ENCODE data around the gene KRTAP23-1. TPM values are rescaled to one million over a fixed set of nuclear protein-coding genes. Genes with fewer than 3 reads are reported as not detected.

KRTAP23-1 gene
- not detected in 2 replicates for total RNA-seq

GRCh38 chr21:30348506-30348905, at the start of gene KRTAP23-1:
TSS of gene KRTAP23-1 (minus strand) at chr21:30348606. CDS start at chr21:30348606, 0 bp downstream.

GRCh38 chr21:30395731-30396130, 47.3 kb upstream of the KRTAP23-1 start, which contains the start of gene KRTAP13-1:
TSS of gene KRTAP13-1 (plus strand) at chr21:30396031. CDS start at chr21:30396087, 56 bp downstream.

DNA sequence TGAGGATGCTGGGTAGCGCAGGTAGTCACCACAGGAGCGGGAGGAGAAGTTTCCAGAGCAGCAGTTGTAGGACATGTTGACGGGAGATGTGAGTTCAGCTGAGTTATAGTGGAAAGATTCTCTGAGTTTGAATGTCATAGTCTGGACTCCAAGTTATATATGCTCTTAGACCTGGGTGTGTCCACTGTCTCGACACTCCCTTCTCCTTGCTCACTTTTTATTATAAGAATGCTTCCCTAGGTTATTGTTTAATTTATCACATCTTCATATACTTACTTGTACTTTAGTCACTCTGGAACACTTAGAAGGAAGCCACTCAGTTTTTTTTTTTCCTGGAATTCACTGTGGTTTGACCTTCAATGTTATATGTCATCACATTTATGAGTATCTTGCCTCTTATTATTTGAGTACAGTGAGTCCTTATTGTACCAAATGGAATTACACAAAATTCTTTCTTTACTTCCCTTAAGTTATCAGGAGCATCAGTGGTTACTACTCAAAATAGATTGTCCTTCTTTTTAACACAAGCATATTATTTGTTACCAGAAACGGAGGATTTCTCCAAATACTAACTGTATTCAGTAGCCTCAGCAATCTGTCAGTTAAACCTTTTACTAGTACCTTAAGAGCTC, 23.8 kb upstream of the KRTAP23-1 start, which contains the start of gene KRTAP13-2:
Gene KRTAP13-2 (minus strand): TSS at position 133 of the 632 bp plus-strand sequence. CDS start 58 bp downstream, at position 75.

GRCh38 chr21:30337276-30337744, 11.1 kb downstream of the KRTAP23-1 start, which contains the start of gene KRTAP27-1:
TSS of gene KRTAP27-1 (minus strand) at chr21:30337694. CDS start at chr21:30337668, 26 bp downstream.

DNA sequence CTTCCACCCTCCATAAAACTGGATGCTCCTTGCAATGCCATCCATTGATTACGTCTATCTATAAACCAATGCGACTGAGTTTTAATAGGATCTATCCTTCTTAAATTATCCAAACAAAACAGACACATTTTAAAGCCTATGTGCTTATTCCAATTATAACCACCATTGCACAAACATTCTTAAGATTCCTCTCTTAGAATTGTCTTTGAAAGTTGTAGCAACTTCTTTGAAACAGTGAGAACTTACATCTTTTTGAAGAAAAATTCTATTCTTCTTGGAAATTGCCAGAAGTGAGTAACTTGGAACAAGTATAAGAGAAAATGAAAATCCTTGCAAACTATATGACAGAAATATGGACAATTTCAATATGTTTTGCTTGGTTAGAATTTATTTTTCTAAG, 28.2 kb downstream of the KRTAP23-1 start, which contains the start of gene KRTAP26-1:
Gene KRTAP26-1 (minus strand): TSS at position 101 of the 400 bp plus-strand sequence. CDS start 280 bp downstream, outside the sequence.

Other genes with a start within 250 kb of the KRTAP23-1 start
- gene CLDN17, start 181.8 kb downstream of the KRTAP23-1 start, total RNA-seq = not detected in 2 replicates
- not detected in 2 replicates for gene CLDN8, start 132.5 kb downstream of the KRTAP23-1 start, total RNA-seq
- gene KRTAP24-1, start 65.7 kb downstream of the KRTAP23-1 start, total RNA-seq = not detected in 2 replicates
- gene KRTAP25-1, start 59.1 kb downstream of the KRTAP23-1 start, total RNA-seq = not detected in 2 replicates
- gene KRTAP26-1, start 28.3 kb downstream of the KRTAP23-1 start, total RNA-seq = not detected in 2 replicates
- gene KRTAP27-1, start 10.9 kb downstream of the KRTAP23-1 start, total RNA-seq = not detected in 2 replicates
- not detected in 2 replicates for gene KRTAP13-2, start 23.7 kb upstream of the KRTAP23-1 start, total RNA-seq
- not detected in 2 replicates for gene KRTAP13-1, start 47.4 kb upstream of the KRTAP23-1 start, total RNA-seq
- gene KRTAP13-3, start 77.3 kb upstream of the KRTAP23-1 start, total RNA-seq = not detected in 2 replicates
- not detected in 2 replicates for gene KRTAP13-4, start 81.6 kb upstream of the KRTAP23-1 start, total RNA-seq
- not detected in 2 replicates for gene KRTAP15-1, start 91.7 kb upstream of the KRTAP23-1 start, total RNA-seq
- not detected in 2 replicates for gene KRTAP19-1, start 131.8 kb upstream of the KRTAP23-1 start, total RNA-seq
- not detected in 2 replicates for gene KRTAP19-2, start 138.8 kb upstream of the KRTAP23-1 start, total RNA-seq
- not detected in 2 replicates for gene KRTAP19-3, start 143.4 kb upstream of the KRTAP23-1 start, total RNA-seq
- not detected in 2 replicates for gene KRTAP19-4, start 148.6 kb upstream of the KRTAP23-1 start, total RNA-seq
- not detected in 2 replicates for gene KRTAP19-5, start 153.5 kb upstream of the KRTAP23-1 start, total RNA-seq
- not detected in 2 replicates for gene KRTAP19-6, start 193.3 kb upstream of the KRTAP23-1 start, total RNA-seq
- not detected in 2 replicates for gene KRTAP19-7, start 212.7 kb upstream of the KRTAP23-1 start, total RNA-seq
- gene KRTAP22-2, start 241.8 kb upstream of the KRTAP23-1 start, total RNA-seq = not detected in 2 replicates
- not detected in 2 replicates for gene KRTAP6-3, start 243.8 kb upstream of the KRTAP23-1 start, total RNA-seq

Measured in pericardium fibroblast (primary cell).